IPS-11a (cell line): ENCODE measurements around the gene MROH2B.

Experiments
- H3K4me3 ChIP-seq: one replicate; pipeline ENCODE4 v1.5.1; 2013; ENCODE audit warnings: low read depth, low read length, control low read depth

The MROH2B gene

DNA sequence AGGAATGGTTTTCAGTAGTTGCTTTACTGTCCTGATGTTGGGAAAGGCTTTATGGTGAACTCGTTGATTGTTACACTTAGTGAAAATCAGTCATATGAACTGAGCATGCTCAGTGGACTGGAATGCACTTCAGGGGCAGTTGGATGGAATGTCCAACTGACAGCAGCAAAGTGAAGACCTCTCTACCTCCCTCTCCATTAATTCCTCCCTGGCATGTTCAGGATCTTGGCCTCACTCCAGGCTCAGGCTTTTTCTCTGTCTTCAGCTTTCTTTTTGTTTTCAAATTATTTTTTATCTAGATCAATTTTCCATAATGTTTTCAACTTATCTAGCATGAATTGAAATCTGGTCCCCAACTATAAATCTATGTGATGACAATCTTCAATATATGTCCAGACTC is at the start of gene MROH2B:
Gene MROH2B, minus strand, starts transcription at position 101 of the 400 bp plus-strand sequence. CDS start 490 bp downstream, outside the sequence.
- H3K4me3 ChIP-seq: no peak within 1 kb of the TSS

DNA sequence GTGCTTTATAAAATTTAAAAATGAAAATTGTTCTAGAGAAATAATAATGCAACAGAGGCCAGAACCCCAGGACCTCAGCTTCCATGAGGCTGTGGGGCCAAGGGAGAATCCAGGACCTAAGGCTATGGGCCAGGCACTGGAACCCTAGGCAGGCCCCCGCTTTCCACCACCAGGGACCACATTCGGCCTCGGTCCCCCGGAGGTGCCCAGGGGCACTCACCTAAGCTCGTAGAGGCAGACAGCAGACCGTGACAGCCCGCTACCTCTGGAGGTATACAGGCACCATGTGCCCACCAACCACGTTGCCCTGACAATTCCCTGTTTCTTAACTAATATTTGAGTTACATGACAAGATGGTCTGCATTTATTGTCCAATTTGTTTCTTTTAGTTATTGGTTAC is 49.5 kb upstream of the MROH2B start:
- H3K4me3 ChIP-seq: no peak overlapping the region

DNA sequence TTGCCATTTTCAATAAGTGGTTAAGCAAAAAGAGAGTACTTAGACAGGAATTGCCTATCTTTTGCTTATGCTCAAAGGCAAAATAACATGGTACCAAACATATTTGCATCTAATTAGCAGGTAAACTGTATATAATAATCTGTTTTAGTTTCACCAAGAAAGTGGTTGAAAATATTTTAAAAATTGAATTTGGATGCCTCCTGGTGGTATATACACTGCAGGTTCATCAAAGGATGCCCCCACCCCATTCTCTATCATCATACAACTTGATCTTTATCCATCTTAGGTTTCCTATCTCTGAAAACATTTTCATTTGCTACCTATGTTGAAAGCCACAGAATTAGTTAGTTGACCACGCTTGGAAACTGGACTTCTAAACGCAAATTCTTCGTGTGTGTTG is 47.0 kb upstream of the MROH2B start:
- no peak overlapping the region for H3K4me3 ChIP-seq

GRCh38 chr5:41115281-41115680 is 44.1 kb upstream of the MROH2B start:
- H3K4me3 ChIP-seq: no peak overlapping the region

- H3K4me3 ChIP-seq: no peak overlapping the region
Measured at GRCh38 chr5:41112486-41113455, 41.6 kb upstream of the MROH2B start.

DNA sequence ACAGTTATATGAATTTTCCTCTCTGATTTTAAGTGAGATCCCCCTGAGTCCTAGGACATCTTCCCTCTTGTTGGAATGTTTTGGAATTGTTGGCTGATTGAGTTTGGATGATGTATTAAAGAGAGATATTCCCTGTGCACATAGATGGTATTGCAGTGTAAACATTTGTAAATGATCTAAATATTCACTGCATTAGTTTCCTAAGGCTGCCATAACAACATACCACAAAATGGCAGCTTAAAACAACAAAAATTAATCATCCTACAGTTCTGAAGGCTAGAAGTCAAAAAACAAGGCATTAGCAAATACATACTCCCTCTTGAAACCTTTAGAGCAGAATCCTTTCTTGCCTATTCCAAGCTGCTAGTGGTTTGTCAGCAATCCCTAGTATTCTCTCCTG is 38.0 kb upstream of the MROH2B start:
- no peak overlapping the region for H3K4me3 ChIP-seq

DNA sequence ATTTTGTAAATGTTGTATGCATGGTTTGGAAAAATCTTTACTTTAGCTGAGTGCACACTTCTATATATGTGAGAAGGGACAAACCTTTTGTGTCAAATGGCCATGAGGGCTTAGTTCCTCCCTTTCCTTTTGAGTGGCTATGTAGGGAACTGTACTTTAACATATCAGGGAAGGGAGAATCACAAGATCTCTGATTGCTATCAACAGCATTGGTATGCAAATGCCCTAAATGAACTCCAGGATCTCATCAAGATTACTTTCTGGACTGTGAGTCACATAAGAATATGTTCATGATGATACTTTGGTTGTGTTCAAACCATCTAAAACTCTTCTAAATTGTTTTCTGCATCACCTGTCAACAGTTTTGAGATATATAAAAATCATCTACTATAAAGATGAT is 31.2 kb upstream of the MROH2B start:
- H3K4me3 ChIP-seq: no peak overlapping the region

DNA sequence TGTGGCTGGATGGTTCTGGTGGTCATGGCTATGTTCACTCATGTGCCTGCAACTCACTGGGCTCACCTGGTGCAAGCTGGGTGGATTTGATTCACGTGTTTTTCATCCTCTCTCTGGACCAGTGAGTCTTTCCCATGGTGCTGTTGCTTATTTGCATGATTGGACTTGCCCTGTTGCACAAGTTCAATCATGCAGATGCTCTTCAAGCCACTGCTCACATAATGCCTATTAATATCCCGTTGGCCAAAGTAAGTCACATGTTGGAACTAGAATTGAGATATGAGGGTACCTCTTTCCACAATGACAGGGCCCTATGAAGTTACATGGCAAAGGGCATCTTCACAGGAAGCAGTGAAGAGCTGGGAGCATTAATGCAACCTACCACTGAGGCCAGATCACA is 26.5 kb upstream of the MROH2B start:
- H3K4me3 ChIP-seq: no peak overlapping the region

GRCh38 chr5:41095324-41096101 is 24.4 kb upstream of the MROH2B start:
- no peak overlapping the region for H3K4me3 ChIP-seq

DNA sequence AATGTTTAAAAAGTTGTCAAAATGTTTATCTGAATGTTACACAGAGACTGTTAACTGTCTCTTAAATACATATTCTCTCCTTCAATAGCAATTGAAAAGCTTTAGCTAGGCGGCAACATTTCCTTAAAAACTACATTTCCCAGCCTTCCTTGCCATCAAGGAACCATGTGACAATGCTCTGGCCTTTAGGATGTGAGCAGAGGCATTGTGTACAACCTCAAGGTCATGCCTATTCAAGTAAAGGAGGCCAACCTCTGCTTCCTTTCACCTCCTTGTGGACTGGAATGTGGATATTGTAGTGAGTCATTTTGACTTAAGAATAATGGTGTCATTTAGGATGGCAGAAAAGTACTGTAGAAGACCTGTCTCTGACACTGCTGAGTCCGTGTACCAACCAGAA is 23.7 kb upstream of the MROH2B start:
- H3K4me3 ChIP-seq: no peak overlapping the region

DNA sequence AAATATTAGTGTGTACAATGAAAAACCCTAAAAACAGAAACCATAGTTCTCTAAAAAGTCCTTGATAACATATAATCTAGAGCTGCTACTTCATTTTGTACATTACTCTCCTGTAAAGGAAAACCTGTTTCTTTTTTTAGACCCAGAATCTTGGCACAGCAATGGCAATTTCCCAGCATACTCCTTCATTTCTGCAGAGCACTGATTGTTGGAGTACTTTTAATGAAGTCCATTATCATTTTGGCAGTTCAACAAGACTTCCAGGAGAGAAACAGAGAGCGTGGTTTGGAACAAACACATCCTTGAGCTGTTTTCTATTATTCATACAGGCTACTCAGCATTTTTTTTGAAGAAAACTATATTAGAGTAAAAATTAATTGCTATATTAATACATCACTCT is 22.7 kb upstream of the MROH2B start:
- H3K4me3 ChIP-seq: no peak overlapping the region

- no peak overlapping the region for H3K4me3 ChIP-seq
Measured at GRCh38 chr5:41087461-41087860, 16.3 kb upstream of the MROH2B start.

DNA sequence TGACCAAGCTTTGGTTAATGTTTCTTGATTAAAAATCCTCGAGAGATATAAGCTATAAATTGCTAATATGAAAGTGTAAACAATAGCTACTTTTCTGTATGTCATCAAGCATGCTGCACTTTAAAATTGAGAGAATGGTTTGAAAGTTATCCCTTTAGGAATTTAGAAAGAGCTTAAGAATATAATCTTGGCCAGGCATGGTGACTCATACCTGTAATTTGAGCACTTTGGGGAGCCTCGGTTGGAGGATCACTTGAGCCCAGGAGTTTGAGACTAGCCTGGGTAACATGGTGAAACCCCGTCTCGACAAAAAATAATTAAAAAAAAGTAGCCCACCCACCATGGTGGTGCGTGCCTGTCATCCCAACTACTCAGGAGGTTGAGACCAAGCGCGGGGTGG is 12.2 kb upstream of the MROH2B start:
- H3K4me3 ChIP-seq: no peak overlapping the region

DNA sequence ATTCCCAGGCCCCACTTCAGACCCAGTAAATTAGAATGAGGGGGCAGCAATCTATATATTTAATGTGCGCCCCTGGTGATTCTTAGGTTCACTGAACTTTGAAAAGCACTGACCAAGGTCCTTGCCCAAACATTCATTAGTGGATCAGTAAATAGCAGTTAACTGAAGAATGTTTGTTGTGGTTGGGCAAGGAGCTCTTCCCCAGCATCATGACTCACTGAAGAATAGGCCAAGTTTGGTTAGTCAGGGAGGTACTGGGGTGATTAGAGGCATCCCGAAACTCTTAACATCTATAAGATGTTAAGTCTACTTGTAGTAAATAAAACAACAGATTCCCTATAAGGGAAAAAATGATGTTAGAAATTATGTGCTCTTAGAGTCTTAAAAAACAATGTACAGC is 833 bp upstream of the MROH2B start:
- H3K4me3 ChIP-seq: no peak overlapping the region

- no peak overlapping the region for H3K4me3 ChIP-seq
Measured at GRCh38 chr5:41067714-41068568, 3.2 kb downstream of the MROH2B start.

GRCh38 chr5:41065691-41066335 is 5.3 kb downstream of the MROH2B start:
- no peak overlapping the region for H3K4me3 ChIP-seq

DNA sequence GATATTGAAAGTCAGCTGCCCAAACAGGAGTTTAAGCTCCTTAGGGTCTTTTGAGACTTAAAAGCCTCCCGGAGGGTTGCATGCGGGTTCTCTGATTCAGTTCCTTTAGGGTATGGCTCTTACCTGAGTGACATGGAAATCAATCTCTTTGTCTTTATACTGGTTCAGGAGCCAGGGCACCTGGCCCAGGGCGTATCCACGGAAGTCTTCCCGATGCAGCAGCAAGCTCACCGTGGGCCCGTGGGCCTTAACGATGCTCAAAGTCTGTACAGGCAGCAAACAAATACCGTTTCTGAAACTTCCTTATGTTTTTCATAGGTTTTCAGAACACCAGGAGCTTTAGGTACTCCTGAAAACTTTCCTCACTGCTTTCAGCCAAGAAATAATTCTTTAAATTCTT is 13.2 kb downstream of the MROH2B start:
- H3K4me3 ChIP-seq: no peak overlapping the region

GRCh38 chr5:41057231-41057630 is 13.9 kb downstream of the MROH2B start:
- no peak overlapping the region for H3K4me3 ChIP-seq

DNA sequence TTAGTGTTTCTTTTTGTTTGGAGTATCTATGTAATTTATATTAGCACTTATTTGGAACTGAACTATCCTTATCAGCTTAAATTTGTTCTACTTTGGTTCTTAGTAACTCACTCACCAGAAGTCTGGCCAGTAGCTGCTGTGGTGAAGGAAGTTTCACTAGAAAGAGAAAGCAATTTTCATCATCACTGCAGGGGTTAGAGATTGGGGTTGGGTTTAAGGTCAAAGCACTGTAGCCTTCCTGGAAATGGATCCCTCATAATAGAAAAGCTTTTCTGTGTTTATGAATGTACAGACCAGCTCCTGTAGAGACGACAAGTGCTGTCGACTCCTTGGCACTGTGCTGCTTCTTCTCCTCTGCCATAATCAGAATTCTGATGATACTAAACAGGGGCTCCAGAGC is 22.2 kb downstream of the MROH2B start:
- no peak overlapping the region for H3K4me3 ChIP-seq

DNA sequence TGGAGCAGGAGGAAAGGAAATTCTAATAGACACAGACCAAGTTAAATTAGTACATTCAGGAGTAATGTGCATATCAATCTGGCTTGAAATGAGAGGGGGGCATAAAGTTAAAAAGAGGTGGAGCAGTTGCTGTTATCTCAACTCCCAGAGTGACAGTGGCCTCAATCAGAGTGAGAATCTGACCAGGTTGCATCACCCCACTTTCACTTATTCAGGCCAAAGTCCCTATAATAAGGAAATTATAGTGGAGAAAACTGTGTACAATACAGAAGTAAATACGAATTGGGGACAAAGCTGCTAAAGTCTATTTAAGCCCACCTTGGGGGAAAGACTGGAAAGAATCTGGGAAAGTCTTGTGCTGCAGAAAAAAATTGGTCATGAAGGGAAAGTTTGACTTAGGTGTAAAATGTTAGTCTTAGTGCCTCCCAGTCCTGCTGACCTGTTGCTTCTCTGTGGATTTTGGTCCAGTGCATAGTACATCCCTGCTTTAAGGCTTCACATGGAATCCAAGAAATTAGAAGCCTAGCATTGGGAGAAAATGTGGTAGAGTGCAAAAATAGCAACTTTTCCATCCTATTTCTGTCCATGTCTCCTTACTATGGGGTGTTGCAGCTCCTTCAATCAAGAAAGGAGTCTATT is 27.9 kb downstream of the MROH2B start:
- no peak overlapping the region for H3K4me3 ChIP-seq
